Inferior parietal cortex (tissue), 1 donor: ENCODE measurements around the gene ADORA1.

Experiments used
- DNase-seq: peaks from one replicate; pipeline ENCODE4 v3.0.0-alpha.2; 2016; ENCODE audit errors: extremely low spot score

The ADORA1 gene

DNA sequence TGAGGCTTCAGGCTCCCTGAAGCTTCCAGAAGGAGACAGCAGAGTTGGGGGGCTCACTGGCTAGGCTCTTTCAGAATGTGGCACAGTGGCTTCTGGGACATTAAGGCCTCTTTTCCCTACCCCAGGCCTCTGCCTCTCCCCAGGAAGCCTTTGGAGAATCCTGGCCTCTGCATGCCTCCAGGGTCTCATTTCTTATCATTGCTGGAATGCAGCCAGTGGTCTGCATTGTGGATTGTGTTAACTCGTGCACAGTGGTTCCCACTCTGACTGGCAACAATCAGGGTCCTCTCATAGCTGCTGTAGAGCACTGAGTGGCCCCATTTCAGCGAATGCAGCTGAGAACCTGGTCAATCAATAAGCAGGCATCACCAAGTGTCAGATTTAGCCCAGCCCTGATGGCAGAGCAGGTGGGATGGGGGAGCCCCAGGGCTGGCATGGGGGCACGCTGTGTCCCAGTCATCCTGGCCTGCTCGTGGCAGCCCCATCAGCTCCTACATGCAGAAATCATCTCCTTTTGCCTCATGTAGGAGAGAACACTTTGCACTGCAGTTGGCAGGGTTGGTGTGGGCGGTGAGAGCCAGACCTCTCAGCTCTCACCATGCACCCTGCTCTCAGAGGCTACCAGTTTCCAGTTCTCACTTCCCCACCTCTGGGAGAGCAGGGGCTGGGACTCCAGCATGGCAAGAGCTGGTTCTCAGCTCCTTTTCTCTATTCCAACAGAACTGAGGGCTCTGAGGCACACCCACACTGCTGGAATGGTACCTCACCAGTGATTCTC lies 13.4 kb downstream of the ADORA1 start:
- DNase-seq, result no peak

DNA sequence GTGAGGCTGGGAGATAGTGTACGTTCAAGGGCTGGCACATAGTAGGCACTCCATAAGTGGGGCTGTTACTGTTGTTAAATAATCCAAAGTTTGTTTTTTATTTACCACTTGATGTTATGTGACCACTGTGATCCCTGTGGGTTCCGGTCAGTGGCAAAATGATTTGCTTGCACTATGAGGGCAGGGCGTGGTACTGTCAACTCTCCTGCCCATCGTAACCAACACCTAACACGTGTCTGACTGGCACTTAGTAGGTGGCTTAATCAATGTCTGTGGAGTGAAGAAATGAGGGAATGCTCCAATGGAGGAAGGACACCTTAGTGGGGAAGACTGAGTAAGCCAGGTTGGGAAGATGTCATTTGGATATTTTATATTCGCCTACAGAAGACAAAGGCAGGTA lies 14.6 kb downstream of the ADORA1 start:
- no peak for DNase-seq

DNA sequence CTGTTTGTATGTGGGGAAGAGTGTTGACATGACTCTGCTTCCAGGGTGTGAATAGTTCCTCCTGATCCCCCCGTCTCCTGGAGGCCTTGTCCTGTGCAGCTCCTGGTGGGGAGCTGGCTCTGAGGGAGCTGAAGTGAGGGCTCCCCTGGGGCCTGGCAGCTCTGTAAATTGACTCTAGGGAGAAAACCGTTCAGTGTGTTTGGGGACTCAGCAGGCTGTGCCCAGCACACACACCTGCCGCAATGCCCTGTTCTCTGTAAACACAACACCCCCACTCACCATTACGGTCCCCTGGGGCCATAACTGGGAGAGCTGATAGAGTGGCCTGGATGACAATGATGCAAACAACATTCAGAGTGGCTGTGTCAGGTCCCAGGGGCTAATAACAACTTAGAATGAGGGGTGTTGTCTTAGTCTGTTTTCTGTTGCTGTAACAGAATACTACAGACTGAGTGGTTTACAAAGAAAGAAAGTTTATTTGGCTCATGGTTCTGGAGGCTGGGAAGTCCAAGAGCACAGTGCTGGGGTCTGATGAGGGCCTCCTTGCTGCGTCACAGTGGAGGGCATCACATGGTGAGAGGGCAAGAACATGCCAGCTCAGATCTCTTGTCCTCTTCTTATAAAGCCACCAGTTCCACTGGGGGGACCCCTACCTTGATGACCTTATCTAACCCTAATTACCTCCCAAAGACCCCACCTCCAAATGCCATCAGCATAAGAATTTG lies 15.3 kb downstream of the ADORA1 start:
- DNase-seq, result no peak

DNA sequence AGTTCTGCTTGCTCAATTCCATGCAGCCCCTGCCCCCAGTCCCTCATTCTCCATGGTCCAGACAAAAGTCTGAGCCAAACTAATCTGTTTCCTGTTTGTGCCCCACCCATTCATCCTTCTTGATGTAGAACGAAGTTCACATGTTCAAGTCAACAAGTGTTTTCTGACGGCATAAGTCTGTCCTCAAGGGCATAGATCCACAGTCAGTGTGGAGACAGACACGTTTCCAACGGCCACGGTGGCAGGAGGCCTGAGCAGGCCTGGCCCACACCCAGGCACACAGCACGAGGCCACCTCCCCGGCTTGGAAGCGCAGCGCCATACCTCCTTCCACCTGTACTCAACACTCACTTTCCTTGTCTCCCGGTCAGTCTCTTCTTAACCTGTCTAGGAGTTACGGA lies 16.1 kb downstream of the ADORA1 start:
- no peak for DNase-seq

DNA sequence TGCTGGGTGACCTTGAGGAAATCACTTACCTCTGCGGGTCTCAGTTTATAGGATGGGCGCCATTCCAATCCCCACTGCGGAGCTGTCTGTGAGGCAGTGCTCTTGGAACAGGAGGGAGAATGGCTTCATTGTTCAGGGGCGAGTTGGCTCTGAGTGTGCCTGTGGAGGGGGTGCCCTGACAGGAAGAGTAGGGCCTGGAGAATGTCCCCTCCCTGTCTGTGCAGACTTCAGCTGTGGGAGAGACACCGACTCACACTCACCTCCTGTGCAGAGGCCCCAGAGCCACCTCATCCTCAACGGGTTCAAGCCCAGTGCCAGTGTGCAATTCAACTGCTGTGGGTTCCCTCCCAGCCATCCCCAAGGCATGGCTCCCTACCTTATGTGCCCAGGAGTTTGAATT lies 17.1 kb downstream of the ADORA1 start:
- DNase-seq, result peak; percentile 74

DNA sequence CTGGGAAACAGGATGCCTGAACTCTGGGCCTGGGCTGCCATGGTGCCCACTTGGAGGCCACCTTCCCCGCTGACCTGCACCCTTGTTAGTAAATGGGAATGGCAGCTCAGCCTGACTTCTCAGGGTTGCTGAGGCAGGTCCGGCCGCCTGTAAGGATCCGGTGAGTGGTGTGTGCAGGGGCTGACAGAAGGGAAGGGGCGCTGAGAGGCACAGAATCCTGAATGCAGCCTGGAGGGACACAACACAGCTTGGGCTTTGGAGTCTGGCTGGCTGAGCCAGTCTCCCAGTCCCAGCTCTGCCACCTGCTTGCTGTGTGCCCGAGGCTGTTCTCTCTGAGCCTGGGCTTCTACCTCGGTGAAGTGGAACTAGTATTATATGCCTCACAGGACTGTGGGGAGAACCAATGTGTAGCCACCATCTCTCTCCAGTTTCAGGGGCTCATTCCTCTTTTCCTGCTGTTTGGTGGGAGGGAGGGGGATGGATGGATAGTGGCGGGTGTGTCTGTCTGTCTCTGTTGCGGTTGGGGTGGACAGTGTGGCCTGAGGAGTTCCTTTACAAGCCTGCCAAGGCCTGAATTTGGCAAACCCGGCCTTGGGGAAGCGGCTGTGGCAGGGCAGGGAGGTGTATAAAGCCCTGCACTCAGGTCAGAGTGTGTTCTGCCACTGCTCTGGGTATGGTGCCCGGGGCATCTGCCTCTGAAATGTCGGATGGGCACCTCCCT lies 18.0 kb downstream of the ADORA1 start:
- DNase-seq, result no peak

DNA sequence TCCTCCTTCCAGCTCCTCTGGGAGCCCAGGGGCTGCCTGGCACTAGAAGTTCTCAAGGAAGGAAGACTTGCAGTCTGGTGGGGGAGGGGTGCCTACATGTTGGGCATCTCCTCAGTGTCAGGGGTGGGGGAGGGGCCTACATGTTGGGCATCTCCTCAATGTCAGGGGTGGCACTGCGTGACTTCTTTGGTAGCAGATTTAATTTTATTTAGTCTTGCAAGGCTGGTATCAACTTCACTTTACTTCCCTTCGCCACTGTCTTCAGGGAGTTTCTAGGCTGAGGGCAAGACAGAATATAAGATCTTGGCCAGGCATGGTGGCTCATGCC lies 18.5 kb downstream of the ADORA1 start:
- no peak for DNase-seq

DNA sequence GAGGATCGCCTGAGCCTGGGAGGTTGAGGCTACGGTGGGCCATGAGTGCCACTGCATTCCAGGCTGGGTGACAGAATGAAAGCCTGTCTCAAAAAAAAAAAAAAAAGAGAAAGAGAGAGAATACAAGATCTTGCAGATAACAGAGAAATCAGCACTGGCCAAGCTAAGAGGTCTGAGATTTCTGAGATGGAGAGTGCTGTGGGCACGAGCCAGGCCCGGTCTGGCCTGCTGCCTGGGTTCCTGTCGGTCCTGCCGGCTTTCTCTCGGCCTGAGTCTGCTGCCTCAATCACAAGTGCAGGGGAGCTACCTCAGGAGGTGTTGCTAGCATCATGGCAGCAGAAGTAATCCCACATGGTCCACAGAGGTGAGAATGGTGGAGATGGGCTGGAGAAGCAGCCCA lies 19.0 kb downstream of the ADORA1 start:
- no peak for DNase-seq

DNA sequence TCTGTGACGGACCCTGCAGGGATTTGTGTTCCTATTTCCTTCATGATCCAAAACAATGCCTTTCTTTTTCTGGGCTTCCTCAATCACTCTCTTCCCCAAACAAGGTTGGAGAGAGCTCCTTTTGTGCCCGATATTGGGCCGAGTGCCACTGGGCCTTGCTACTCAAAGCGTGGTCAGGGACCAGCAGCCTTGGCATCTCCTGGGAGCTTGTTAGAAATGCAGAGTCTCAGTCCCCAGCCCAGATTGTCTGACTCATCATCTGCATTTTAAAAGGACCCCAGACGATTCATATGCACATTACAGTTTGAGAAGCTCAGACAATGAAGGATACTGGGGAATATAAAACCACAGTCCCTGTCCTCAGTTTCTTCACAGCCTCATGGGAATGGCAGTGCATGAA lies 19.9 kb downstream of the ADORA1 start:
- DNase-seq, result no peak

DNA sequence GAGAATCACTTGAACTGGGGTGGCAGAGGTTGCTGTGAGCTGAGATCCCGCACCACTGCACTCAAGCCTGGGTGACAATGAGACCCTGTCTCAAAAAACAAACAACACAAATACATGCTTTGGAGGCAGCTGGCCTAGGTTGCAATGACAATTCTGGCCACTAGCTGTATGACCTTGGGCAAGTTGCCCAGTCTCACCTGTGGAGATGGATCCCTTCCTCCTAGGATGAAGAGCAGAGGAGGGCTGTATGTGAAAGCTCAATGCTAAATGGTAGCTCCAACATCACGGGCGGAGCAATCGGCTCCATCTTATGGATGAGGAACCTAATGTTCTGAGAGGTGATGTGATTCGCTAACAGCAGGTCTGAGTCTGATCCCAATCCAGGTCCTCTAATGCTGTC lies 20.6 kb downstream of the ADORA1 start:
- no peak for DNase-seq

DNA sequence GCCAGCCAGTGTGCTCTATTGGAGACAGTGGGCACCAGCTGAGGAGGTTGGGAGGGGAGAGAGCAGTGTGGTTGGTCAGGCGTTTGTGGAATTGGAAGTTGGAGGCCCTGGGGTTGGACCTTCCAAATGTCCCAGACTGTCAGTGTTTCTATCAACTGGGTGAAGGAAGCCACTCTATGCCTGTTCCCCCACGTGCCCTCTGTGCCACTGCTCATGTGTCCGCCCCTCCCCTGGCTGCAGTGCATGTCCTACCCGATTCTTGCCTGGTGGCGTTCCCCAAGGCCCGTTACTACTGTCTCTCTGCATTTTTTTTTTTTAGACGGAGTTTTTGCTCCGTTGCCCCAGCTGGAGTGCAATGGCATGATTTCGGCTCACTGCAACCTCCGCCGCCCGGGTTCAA lies 21.1 kb downstream of the ADORA1 start:
- DNase-seq, result no peak

DNA sequence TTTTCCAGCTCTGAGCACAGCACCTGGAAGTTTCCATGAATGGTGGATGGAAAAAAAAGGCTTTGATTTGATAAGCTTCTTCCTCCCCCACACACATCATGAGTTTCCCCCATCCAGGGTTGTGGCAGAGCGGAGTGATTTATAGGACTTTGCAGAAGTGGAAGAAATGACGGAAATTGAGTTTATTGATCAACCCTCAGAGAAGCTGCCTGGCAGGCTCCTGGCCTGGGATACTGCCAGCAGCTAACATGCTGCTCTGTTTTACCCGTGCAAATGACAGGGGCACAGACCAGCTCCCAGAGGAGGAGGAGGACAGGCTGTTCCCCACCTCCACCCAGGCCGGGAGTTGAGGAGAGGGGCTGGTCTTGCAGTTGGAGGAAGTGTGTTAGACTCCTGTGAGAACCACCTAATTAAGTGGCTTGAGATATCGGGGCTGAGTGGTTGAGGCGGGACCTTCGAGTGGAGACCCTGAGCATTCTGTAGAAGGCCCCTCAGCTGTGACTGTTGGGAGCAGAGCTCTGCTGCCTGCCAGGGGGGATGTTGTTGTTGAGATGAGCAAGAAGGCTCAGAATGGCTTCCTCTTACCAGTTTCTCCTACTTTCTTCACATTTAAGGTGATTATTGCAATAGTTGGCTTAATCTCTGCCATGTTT lies 21.8 kb downstream of the ADORA1 start:
- DNase-seq, result no peak

DNA sequence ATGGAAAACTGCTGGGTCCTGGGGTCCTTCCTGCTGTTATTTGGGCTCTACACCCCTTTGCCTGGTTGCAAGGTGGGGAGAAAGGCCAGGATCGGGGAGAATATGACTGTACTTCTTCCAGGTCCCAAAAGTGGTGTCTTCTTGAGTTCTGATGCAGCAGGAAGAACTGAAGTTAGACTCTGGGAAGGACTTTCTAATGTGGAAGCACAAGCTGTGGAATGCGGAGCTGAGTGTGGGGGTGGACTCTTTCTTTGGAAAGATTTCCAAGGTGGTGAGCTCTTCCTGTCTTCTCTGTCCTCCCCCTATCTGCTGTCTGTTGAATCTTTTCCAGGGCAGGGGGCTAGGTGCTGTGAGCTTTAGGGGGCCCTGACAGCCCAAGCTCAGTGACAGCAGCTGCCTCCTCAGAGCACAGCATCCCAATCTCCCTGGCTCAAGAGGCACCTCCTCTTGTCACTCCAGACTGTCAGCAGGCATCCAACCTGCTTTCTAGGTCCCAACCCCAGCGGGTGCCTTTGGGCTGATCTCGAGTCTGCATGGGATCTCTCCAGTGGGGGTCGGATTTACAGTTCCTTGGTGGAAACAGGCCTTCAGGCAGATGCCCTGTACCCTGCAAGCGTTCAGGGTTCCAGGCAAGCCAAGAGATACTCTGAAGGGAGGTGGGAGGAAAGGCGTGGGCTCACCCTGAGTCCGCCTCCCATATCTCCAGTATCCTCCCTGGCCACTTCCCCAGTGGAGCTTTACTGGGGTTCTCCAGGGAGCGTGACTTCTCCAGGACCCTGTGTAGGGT lies 23.2 kb downstream of the ADORA1 start:
- DNase-seq, result no peak

DNA sequence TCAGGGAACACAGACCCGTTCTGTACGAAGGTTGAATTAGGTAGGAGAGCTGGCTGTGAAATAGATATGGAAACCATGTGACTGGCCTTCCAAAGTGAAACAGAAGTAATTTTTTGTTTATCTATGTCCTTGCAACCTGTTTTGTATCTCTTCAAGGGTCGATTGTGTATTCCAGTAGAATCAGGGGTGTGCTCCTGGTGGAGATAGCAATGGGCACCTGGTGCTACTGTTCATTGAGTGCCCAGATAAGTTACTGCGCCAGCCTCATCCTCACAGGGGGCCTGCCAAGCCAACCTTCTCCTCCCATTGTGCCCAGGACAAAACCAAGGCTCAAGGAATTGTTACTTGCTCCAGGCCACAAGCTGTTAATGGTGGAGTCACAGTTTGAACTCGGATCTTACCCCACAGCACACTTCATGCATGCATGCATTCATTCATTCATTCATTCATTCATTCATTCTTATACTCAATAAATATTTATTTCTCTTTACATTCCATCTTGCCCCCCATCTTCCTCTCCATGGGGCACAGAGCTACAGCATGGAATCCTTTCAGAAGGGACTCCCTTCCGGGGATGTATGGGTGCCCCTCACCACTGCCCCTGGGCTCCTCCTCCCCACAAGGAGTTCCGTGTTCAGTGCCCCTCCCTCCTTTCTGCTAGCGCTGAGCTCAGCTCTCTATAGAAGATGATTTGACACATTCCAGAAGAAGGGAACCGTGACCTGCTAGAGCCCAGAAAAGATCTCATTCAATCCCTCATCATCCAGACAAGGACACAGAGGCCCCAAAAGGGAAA lies 24.0 kb downstream of the ADORA1 start:
- no peak for DNase-seq

DNA sequence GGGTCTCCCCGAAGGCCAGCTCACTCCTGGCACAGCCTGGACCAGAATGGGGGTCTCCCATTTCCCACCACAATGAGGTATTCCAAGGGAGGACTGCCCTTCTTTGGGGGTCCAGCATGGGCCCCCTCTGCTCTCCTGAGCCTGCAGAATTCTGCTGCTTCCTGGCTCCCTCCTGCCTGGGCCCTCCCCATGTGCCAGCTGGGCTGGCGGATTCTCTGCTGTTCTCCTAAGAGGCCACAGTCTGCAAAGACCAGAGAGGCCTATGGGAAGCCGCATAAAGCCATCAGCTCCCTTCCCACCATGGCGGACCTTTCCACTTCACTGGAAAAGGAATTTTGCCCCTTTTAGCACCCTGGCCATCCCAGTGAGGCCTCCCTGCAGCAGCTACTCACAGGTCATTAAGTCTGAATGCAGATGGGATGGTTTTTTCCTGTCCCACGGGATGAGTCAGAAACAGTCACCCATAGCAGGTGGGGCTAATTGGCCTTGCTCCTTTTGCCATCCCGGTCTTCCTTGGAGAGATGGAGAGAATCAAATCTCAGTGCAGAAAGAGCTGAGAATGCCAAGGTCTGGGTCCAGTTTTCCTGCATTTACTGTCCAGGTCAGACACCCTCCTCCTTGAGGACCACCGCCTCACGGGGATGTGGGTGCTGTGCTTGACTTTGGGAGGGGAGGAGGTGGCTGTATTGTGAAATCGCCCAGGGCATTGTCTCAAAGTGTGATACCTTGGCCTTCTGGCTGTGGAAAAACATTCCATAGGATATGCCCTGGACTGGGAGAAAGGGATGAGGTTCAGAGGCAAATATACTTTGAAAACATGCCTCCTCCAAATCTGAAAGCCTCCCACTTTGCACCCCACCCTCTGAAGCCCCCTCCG lies 24.9 kb downstream of the ADORA1 start:
- DNase-seq, result no peak

DNA sequence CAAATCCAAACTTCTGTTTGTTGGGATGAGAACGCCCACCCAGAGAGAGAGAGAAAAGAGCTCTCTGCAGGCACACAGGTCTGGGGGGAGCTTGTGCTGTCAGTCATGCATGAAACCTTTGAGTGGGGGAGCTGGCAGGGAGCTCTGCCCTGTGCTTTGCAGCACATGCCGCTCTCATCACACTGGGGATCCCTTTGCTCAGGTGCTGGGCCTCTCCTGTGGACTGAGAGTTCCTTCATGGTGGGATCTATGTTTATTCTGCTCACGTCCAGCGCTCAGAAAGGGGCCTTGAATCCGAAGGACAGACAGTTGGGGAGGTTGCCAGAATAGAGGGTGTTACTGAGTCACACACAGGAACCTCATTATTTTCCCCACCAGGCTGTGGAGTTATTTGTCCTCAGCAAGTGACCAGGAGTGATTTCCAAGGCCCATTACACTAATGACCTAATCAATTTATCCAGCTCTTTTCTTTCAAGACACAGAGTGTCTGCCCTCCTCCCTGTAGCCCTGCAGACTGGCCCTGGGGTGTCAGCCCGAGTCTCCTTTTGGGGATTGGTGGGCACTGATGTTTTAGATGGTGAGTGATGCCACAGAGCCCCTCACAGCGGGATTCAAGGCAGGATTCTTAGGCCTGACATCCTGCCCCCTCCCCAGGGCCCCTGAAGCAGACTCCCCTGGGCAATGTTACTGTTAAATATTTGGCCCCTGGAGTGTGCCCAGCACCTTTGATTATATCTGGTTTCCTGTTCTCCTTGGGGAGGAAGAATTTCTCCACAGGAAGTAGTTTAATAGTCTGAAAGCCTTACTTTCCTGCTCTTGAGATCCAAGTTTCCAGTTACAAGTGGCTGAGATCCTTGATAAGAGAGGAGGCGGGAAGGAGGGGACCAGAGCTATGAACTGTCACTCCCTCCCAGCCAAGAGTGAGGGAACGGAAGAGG lies 25.8 kb downstream of the ADORA1 start:
- no peak for DNase-seq

DNA sequence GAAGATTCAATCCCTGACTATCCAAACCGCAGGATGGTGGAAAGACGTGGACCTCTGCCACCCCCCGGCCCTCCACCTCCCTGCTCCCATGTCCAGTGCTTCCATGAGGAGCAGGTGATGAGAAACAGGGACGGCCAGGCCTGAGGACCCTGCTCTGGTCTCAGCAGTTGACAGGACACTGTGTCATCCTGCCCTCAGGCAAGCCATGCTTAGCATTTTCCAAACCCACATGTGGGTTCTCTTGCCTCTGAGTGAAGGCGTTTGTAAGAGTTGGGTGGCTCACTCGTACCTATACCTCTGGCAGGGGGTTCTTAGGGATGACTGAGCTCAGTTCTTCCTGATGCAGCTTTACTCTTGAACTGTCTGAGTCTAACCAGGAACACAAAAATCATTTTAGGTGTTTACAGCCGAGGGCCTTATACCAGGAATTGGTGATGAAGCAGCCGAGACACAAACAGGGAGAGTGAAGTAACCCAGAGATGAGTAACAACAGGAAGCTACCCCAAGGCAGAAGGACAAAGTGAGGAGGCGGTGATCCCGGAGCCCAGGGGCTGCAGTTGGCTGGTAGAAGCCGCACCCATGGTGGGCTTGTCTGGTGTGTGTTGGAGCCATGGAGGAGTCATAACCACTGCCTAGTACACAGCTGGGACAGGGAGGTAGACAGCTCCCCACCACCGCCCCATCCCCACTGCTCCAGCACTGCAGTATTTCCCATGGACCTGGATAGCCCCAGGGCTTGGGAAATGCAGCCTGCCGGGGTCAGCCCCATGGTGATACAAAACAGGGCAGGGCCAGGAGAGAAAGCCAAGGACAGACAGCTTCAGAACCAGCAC lies 26.7 kb downstream of the ADORA1 start:
- no peak for DNase-seq

DNA sequence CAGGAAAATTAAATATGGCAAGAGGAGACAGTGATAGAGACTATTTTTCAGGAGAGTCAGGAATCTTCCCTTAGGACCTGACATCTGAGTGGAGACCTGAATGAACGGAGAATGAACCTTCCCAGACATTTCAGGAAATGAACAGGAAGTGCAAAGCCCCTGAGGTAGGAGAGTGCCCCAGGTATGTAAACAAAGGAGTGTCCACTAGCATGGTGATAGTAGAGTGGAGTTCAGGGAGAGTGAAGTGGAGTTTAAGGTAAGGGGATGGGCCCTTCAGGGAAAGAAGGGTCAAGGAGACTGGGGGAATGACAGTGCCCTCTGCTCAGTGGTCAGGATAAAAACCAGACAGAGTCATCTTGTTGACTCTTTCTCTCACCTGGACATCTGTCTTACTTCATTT lies 28.8 kb downstream of the ADORA1 start:
- DNase-seq, result no peak
